Measurements from ENCODE around the gene BICD1. TPM values are rescaled to one million over a fixed set of nuclear protein-coding genes. Genes with fewer than 3 reads are reported as not detected.

The BICD1 gene
- total RNA-seq, 1 experiment from 2014 or later: 9.2 TPM

DNA sequence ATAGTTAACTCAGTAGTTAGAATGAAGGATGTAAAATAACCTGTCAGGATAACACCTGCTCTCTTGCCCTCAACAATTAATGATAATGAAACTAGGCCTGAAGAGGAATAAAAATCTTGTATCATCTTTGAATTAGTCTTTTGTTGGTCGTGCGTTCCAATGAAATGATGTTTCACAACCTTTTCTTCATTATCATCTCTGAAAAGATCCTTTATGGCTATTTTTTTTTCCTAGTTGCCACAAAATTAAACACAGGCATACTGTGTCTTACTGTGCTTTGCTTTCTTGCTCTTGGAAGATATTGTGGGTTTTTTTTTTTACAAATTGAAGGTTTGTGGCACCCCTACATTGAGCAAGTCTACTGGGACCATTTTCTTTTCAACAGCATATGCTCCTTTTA is 128.6 kb downstream of the BICD1 start:
- Histone ChIP-seq H2AFZ (ENCODE audit: low read length) (no peak overlapping the region), H3K27me3 (ENCODE audit: low read length) (no peaks in the 10 kb centered on the region), H3K4me3 (ENCODE audit: low read length) (no peak overlapping the region), H3K36me3 (ENCODE audit: low read depth, low read length) (no peaks in the 10 kb centered on the region; the same call in 1 of the 2 replicates), H3K4me2 (ENCODE audit: low read length) (no peak overlapping the region), H3K27ac (ENCODE audit: low read length) (no peak overlapping the region), H3K79me2 (ENCODE audit: low read length) (no peaks in the 10 kb centered on the region), H3K4me1 (ENCODE audit: insufficient read depth, low read length) (peaks cover 6% of the 10 kb centered on the region), H3K9ac (ENCODE audit: low read length) (no peak overlapping the region), H3K9me2 (replicated peaks; ENCODE audit: low read length) (no peaks in the 10 kb centered on the region), H3F3A (ENCODE audit: low read length, unreplicated experiment) (no peaks in the 10 kb centered on the region), H3K9me3 (ENCODE audit: low read length) (no peaks in the 10 kb centered on the region), H4K20me1 (ENCODE audit: low read length) (no peaks in the 10 kb centered on the region)
- TF ChIP-seq, protein P1, sequence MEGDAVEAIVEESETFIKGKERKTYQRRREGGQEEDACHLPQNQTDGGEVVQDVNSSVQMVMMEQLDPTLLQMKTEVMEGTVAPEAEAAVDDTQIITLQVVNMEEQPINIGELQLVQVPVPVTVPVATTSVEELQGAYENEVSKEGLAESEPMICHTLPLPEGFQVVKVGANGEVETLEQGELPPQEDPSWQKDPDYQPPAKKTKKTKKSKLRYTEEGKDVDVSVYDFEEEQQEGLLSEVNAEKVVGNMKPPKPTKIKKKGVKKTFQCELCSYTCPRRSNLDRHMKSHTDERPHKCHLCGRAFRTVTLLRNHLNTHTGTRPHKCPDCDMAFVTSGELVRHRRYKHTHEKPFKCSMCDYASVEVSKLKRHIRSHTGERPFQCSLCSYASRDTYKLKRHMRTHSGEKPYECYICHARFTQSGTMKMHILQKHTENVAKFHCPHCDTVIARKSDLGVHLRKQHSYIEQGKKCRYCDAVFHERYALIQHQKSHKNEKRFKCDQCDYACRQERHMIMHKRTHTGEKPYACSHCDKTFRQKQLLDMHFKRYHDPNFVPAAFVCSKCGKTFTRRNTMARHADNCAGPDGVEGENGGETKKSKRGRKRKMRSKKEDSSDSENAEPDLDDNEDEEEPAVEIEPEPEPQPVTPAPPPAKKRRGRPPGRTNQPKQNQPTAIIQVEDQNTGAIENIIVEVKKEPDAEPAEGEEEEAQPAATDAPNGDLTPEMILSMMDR (conservative IDR thresholded peaks at IDR 0.05; ENCODE audit: low read depth, low read length): no peak
- TF ChIP-seq EZH2 (IDR thresholded peaks at IDR 0.05; ENCODE audit: low read length, unreplicated experiment) (no peak), EZH2phosphoT487 (IDR thresholded peaks at IDR 0.05; ENCODE audit: borderline replicate concordance, low read length) (no peak)
- no TSS peak for BruUV-seq (replicated peaks)
- ATAC-seq (no peak), DNase-seq (no peak)
- POLR2A ChIA-PET (ENCODE audit: unreplicated experiment): interaction anchor here (0.6 kb wide), 2 partner anchors 13 to 38 kb away, joined by 3 to 5 read pairs; no protein-coding TSS in a partner anchor
- CTCF ChIA-PET: no interaction called here
- intact Hi-C loops (cut with micrococcal nuclease): loop anchor here (10.0 kb wide), 1 partner anchor 50 kb away; no protein-coding TSS in a partner anchor

DNA sequence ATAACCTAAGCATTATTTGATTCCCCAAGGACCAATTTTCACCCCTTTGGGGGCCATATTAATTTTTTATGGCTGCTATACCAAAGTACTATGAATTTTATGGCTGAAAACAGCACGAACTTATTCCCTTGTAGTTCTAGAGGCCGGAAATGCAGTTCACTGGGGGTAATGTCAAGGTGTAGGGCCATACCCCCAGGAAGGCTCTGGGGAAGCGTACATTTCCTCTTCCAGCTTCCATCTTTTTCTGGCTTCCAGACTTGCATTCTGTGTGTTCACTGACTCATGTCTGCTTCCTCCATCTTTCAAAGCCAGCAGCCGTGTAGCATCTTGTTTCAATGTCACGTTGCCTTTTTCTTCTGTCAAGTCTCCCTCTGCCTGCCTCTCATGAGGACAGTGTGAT is 133.5 kb downstream of the BICD1 start:
- Histone ChIP-seq H4K20me1 (ENCODE audit: low read length) (no peaks in the 10 kb centered on the region), H2AFZ (ENCODE audit: low read length) (no peak overlapping the region), H3K9me3 (ENCODE audit: low read length) (no peaks in the 10 kb centered on the region), H3K27me3 (ENCODE audit: low read length) (no peaks in the 10 kb centered on the region), H3F3A (ENCODE audit: low read length, unreplicated experiment) (no peaks in the 10 kb centered on the region), H3K9me2 (replicated peaks; ENCODE audit: low read length) (no peaks in the 10 kb centered on the region), H3K36me3 (ENCODE audit: low read depth, low read length) (no peaks in the 10 kb centered on the region; the same call in 1 of the 2 replicates), H3K27ac (ENCODE audit: low read length) (0 out of 2 replicates have a peak overlapping the region, but pooled peaks have one; percentile 11), H3K4me1 (ENCODE audit: insufficient read depth, low read length) (peaks cover 11% of the 10 kb centered on the region), H3K4me3 (ENCODE audit: low read length) (no peak overlapping the region), H3K4me2 (ENCODE audit: low read length) (no peak overlapping the region), H3K9ac (ENCODE audit: low read length) (no peak overlapping the region), H3K79me2 (ENCODE audit: low read length) (no peaks in the 10 kb centered on the region)
- ATAC-seq (peak; percentile 82), DNase-seq (no peak)
- intact Hi-C loops (cut with micrococcal nuclease): no loop called here
- CTCF ChIA-PET: no interaction called here
- TF ChIP-seq EZH2phosphoT487 (IDR thresholded peaks at IDR 0.05; ENCODE audit: borderline replicate concordance, low read length) (no peak), EZH2 (IDR thresholded peaks at IDR 0.05; ENCODE audit: low read length, unreplicated experiment) (no peak)
- TF ChIP-seq, protein P1 (conservative IDR thresholded peaks at IDR 0.05; ENCODE audit: low read depth, low read length): no peak
- no TSS peak for BruUV-seq (replicated peaks)
- POLR2A ChIA-PET (ENCODE audit: unreplicated experiment): no interaction called here

DNA sequence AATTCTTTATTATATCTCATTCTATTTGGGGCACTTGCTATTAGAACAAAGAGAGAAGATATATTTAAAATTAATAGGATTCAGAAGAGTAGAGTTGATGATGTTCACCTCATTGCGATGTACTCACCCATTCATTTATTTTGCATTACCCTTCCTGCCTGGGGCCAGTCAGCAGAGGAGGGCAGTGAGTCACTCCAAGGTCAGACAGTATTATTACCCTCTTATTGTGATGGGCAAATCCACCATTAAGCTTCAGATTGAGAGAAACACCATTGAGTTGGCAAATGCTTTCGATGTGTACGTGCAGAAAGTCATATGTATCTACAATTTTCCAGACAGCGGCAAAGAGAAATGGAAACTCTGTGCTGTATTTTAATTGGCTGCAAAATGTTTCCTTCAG is 134.2 kb downstream of the BICD1 start:
- ATAC-seq (peak; percentile 51), DNase-seq (peak; percentile 31)
- Histone ChIP-seq H3K4me3 (ENCODE audit: low read length) (no peak overlapping the region), H3K9me3 (ENCODE audit: low read length) (no peaks in the 10 kb centered on the region), H3K36me3 (ENCODE audit: low read depth, low read length) (no peaks in the 10 kb centered on the region; the same call in 1 of the 2 replicates), H3K9ac (ENCODE audit: low read length) (no peak overlapping the region), H2AFZ (ENCODE audit: low read length) (no peak overlapping the region), H3K27me3 (ENCODE audit: low read length) (no peaks in the 10 kb centered on the region), H4K20me1 (ENCODE audit: low read length) (no peaks in the 10 kb centered on the region), H3K27ac (ENCODE audit: low read length) (no peak overlapping the region), H3K9me2 (replicated peaks; ENCODE audit: low read length) (no peaks in the 10 kb centered on the region), H3K79me2 (ENCODE audit: low read length) (no peaks in the 10 kb centered on the region), H3K4me2 (ENCODE audit: low read length) (no peak overlapping the region), H3K4me1 (ENCODE audit: insufficient read depth, low read length) (peaks cover 11% of the 10 kb centered on the region), H3F3A (ENCODE audit: low read length, unreplicated experiment) (no peaks in the 10 kb centered on the region)
- BruUV-seq (replicated peaks): no TSS peak
- CTCF ChIA-PET: no interaction called here
- POLR2A ChIA-PET (ENCODE audit: unreplicated experiment): no interaction called here
- intact Hi-C loops (cut with micrococcal nuclease): no loop called here
- no peak for TF ChIP-seq EZH2phosphoT487 (IDR thresholded peaks at IDR 0.05; ENCODE audit: borderline replicate concordance, low read length)
- TF ChIP-seq EZH2 (IDR thresholded peaks at IDR 0.05; ENCODE audit: low read length, unreplicated experiment): no peak
- TF ChIP-seq, protein P1 (conservative IDR thresholded peaks at IDR 0.05; ENCODE audit: low read depth, low read length): no peak
